Measurements from ENCODE around the gene HOXA2. TPM values are rescaled to one million over a fixed set of nuclear protein-coding genes. Genes with fewer than 3 reads are reported as not detected.

HOXA2 gene
- total RNA-seq, 1 donor from 2014 or later: 2.0 TPM

DNA sequence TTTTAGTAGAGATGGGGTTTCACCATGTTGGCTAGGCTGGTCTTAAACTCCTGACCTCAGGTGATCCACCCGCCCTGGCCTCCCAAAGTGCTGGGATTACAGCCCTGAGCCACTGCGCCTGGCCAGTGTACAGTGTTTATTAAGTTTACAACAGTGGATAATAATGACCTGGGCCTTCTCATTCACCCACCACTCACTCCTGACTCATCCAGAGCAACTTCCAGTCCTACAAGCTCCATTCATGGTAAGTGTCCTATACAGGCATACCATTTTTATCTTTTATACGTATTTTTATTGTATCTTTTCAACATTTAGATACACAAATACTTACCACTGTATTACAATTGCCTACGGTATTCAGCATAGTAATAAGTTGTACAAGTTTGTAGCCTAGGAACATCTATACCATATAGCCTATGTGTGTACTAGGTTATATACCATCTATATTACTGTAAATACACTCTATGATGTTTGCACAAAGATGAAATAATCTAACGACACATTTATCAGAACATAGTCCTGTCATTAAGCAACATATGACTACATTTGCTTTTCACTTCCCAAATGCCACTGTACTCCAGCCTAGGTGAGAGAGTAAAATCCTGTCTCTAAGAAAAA lies 23.8 kb downstream of the HOXA2 start:
- no peaks in the 10 kb centered on the region for H3K9me3 ChIP-seq
- DNase-seq (ENCODE audit: extremely low spot score in 2 of 2): no peak
- no peaks in the 10 kb centered on the region for H3K4me1 ChIP-seq
- H3K27ac ChIP-seq: no peak overlapping the region
- intact Hi-C loops (cut with DNase I): no loop called here
- no peak overlapping the region for H3K4me3 ChIP-seq
- no peak for TF ChIP-seq POLR2AphosphoS5 (IDR thresholded peaks at IDR 0.05; ENCODE audit: insufficient read depth in 1 of 2, low read depth in 1 of 2)
- TF ChIP-seq, protein P1, sequence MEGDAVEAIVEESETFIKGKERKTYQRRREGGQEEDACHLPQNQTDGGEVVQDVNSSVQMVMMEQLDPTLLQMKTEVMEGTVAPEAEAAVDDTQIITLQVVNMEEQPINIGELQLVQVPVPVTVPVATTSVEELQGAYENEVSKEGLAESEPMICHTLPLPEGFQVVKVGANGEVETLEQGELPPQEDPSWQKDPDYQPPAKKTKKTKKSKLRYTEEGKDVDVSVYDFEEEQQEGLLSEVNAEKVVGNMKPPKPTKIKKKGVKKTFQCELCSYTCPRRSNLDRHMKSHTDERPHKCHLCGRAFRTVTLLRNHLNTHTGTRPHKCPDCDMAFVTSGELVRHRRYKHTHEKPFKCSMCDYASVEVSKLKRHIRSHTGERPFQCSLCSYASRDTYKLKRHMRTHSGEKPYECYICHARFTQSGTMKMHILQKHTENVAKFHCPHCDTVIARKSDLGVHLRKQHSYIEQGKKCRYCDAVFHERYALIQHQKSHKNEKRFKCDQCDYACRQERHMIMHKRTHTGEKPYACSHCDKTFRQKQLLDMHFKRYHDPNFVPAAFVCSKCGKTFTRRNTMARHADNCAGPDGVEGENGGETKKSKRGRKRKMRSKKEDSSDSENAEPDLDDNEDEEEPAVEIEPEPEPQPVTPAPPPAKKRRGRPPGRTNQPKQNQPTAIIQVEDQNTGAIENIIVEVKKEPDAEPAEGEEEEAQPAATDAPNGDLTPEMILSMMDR (IDR thresholded peaks at IDR 0.05): no peak
- TF ChIP-seq POLR2A (IDR thresholded peaks at IDR 0.05): no peak
- H3K36me3 ChIP-seq: no peaks in the 10 kb centered on the region
- no peaks in the 10 kb centered on the region for H3K27me3 ChIP-seq

DNA sequence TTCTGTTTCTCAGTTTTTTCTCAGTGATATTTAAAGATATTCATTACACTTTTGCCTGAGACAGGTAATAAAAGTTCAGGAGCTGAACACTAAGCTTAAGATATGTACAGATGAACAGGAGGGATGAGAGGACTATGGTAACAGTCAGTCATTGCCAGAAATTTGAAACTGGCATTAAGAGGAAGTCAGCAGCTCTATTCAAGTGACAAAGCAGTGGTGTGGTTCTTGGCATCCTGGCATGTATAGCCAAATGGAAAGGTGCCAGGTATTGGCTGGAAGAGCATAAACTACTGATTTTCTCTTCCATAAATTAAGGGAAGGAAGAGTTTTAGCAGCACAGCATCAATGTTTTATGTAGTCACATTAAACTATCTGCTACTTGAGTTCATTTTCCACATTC lies 29.4 kb downstream of the HOXA2 start:
- H3K27me3 ChIP-seq: no peaks in the 10 kb centered on the region
- no peaks in the 10 kb centered on the region for H3K36me3 ChIP-seq
- TF ChIP-seq POLR2A (IDR thresholded peaks at IDR 0.05): no peak
- TF ChIP-seq POLR2AphosphoS5 (IDR thresholded peaks at IDR 0.05; ENCODE audit: insufficient read depth in 1 of 2, low read depth in 1 of 2): no peak
- TF ChIP-seq, protein P1 (IDR thresholded peaks at IDR 0.05): no peak
- intact Hi-C loops (cut with DNase I): no loop called here
- no peak for DNase-seq (ENCODE audit: extremely low spot score in 2 of 2)
- H3K4me3 ChIP-seq: no peak overlapping the region
- no peaks in the 10 kb centered on the region for H3K4me1 ChIP-seq
- H3K9me3 ChIP-seq: no peaks in the 10 kb centered on the region
- H3K27ac ChIP-seq: no peak overlapping the region

DNA sequence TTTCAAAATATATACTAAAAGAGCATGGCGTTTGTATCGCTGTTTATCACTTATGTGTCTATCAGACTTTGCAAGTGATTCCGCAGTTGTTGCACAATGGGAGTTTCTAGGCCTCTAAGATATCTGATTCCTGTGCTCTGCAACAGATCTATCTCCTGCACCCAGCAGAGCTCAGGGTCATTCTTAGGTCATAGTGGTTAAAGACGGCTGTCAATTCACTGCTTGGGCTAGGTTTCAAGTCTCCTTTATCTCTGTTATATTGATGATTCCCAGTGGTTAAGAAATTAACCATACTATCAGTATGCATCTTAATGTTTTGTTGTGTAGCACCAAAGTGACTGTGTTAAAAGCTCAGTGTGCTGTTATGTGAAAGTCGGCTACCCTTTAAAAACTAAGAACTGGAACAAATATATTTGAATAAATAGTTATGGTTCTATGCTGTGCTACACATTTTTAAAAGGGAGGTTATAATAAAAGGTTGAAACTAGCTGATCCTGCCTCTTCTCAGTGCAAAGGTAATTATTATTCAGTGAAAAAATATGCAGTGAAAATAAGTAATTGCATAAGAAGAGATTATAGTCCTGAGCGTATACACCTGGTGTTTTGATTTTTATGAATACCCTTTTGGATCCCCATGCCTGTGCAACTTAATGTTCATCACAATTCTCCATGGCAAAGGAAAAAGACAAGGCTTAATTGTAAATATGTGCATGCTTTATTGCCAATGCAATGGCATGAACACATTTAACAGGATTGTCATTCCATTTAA lies 30.7 kb downstream of the HOXA2 start:
- intact Hi-C loops (cut with DNase I): no loop called here
- Histone ChIP-seq H3K4me3 (no peak overlapping the region), H3K27me3 (no peaks in the 10 kb centered on the region), H3K9me3 (no peaks in the 10 kb centered on the region), H3K27ac (no peak overlapping the region), H3K36me3 (no peaks in the 10 kb centered on the region), H3K4me1 (no peaks in the 10 kb centered on the region)
- TF ChIP-seq POLR2AphosphoS5 (IDR thresholded peaks at IDR 0.05; ENCODE audit: insufficient read depth in 1 of 2, low read depth in 1 of 2) (no peak), POLR2A (IDR thresholded peaks at IDR 0.05) (no peak)
- TF ChIP-seq, protein P1 (IDR thresholded peaks at IDR 0.05): no peak
- no peak for DNase-seq (ENCODE audit: extremely low spot score in 2 of 2)

DNA sequence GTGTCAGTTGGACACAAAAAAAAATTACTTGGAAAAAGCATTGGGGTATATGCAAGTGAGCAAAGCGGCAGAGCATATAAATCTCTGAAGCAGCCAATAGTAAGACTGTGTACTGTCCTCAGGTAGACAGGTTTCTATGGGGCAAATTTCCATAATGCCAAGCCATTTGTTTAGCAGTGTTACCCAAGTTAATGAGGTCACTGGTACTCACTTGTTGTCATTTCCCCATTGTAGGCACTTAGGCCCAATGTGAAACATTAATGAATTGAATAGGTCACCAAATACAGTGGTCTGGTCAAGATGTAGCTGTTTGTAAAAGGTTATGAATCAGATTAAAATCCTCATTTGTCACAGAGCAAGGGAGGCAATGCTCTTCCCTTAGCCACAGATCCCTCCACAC lies 34.2 kb downstream of the HOXA2 start:
- no peaks in the 10 kb centered on the region for H3K9me3 ChIP-seq
- intact Hi-C loops (cut with DNase I): no loop called here
- H3K36me3 ChIP-seq: no peaks in the 10 kb centered on the region
- H3K4me1 ChIP-seq: no peaks in the 10 kb centered on the region
- H3K27ac ChIP-seq: no peak overlapping the region
- no peaks in the 10 kb centered on the region for H3K27me3 ChIP-seq
- TF ChIP-seq POLR2A (IDR thresholded peaks at IDR 0.05): no peak
- TF ChIP-seq POLR2AphosphoS5 (IDR thresholded peaks at IDR 0.05; ENCODE audit: insufficient read depth in 1 of 2, low read depth in 1 of 2): no peak
- TF ChIP-seq, protein P1 (IDR thresholded peaks at IDR 0.05): no peak
- DNase-seq (ENCODE audit: extremely low spot score in 2 of 2): no peak
- H3K4me3 ChIP-seq: no peak overlapping the region

DNA sequence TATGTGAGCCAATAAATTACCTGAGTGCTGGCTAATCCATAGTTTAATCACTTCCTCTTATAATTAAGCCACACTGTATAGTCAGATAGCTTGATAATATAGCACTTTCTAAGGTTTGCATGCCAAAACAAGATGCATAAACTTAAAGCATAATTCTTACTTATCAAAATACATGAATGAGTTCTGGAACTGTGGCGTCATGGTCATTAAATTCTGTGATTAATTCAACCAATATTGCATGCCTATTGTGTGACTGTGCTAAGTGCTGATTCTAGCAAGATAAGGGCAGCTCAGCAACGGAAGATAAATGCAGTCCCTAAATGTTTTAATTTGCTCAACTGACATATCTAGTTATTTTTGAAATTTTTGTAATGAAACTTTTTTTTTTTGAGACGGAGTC lies 36.3 kb downstream of the HOXA2 start:
- Histone ChIP-seq H3K27ac (no peak overlapping the region), H3K36me3 (no peaks in the 10 kb centered on the region), H3K9me3 (no peaks in the 10 kb centered on the region), H3K4me3 (no peak overlapping the region), H3K27me3 (no peaks in the 10 kb centered on the region), H3K4me1 (no peaks in the 10 kb centered on the region)
- TF ChIP-seq POLR2A (IDR thresholded peaks at IDR 0.05) (no peak), POLR2AphosphoS5 (IDR thresholded peaks at IDR 0.05; ENCODE audit: insufficient read depth in 1 of 2, low read depth in 1 of 2) (no peak)
- TF ChIP-seq, protein P1 (IDR thresholded peaks at IDR 0.05): no peak
- intact Hi-C loops (cut with DNase I): no loop called here
- no peak for DNase-seq (ENCODE audit: extremely low spot score in 2 of 2)
